Keratinocyte (primary cell): ENCODE data around the gene MYO7B. TPM values are rescaled to one million over a fixed set of nuclear protein-coding genes. Genes with fewer than 3 reads are reported as not detected.

Experiments
- DNase-seq: peaks from one replicate; pipeline ENCODE4 v3.0.0-alpha.2; 2011; ENCODE audit warnings: low read depth, missing footprints, low spot score
- FAIRE-seq: peaks from 2 replicates; lab custom pipeline; 2011; peaks lifted over from hg19 to GRCh38; lab: Jason Lieb, UNC
- H2AFZ ChIP-seq: 2 replicates; pipeline ENCODE4 v1.6.0; 2012; ENCODE audit warnings: low read length, control low read depth, inconsistent platforms; ENCODE audit not compliant: control insufficient read depth
- H3K27ac ChIP-seq: 2 replicates; pipeline ENCODE4 v1.5.1; 2011; ENCODE audit warnings: low read length; ENCODE audit not compliant: control insufficient read depth, insufficient read depth
- H3K27me3 ChIP-seq: 3 replicates; pipeline ENCODE4 v1.6.0; 2011; ENCODE audit warnings: low read length; ENCODE audit not compliant: control insufficient read depth, insufficient read depth; ENCODE audit errors: extremely low read depth
- H3K36me3 ChIP-seq, 2 experiments: 2 replicates in 1 of 2; 3 replicates in 1 of 2; pipeline ENCODE4 v1.5.1; 2011; ENCODE audit warnings: low read length in 2 of 2, mild to moderate bottlenecking in 1 of 2; ENCODE audit not compliant: control insufficient read depth in 2 of 2, insufficient read depth in 2 of 2; ENCODE audit errors: extremely low read depth in 1 of 2
- H3K4me1 ChIP-seq: 3 replicates; pipeline ENCODE4 v1.5.1; 2011; ENCODE audit warnings: low read length; ENCODE audit not compliant: control insufficient read depth, insufficient read depth; ENCODE audit errors: extremely low read depth
- H3K4me2 ChIP-seq: 3 replicates; pipeline ENCODE4 v1.6.0; 2011; ENCODE audit warnings: low read depth, low read length; ENCODE audit not compliant: control insufficient read depth, insufficient read depth; ENCODE audit errors: extremely low read depth
- H3K4me3 ChIP-seq, 3 experiments: fragments of 200-600 bp in 1 of 3; sonication (generic) in 1 of 3; 2 replicates in 2 of 3; 3 replicates in 1 of 3; pipeline ENCODE4 v1.5.1; 2011 to 2016; ENCODE audit warnings: low read length in 3 of 3, mild to moderate bottlenecking in 3 of 3, control low read depth in 2 of 3, inconsistent platforms in 1 of 3, low read depth in 1 of 3, mixed read lengths in 1 of 3, mixed run types in 1 of 3, moderate library complexity in 1 of 3; ENCODE audit not compliant: control insufficient read depth in 2 of 3, insufficient read depth in 2 of 3; ENCODE audit errors: extremely low read depth in 1 of 3
- H3K79me2 ChIP-seq: 2 replicates; pipeline ENCODE4 v1.6.0; 2012; ENCODE audit warnings: low read length; ENCODE audit not compliant: control insufficient read depth, insufficient read depth
- H3K9ac ChIP-seq: 3 replicates; pipeline ENCODE4 v1.6.0; 2011; ENCODE audit warnings: low read length; ENCODE audit not compliant: control insufficient read depth, insufficient read depth; ENCODE audit errors: extremely low read depth
- H3K9me1 ChIP-seq: 3 replicates; pipeline ENCODE4 v1.6.0; 2011; ENCODE audit warnings: low read length; ENCODE audit not compliant: control insufficient read depth, insufficient read depth; ENCODE audit errors: extremely low read depth
- H3K9me3 ChIP-seq: 2 replicates; pipeline ENCODE4 v1.5.1; 2012; ENCODE audit warnings: low read depth, low read length; ENCODE audit not compliant: control insufficient read depth
- H4K20me1 ChIP-seq: 3 replicates; pipeline ENCODE4 v1.6.0; 2011; ENCODE audit warnings: low read length; ENCODE audit not compliant: control insufficient read depth, insufficient read depth; ENCODE audit errors: extremely low read depth
- CTCF ChIP-seq, 3 experiments: IDR thresholded peaks in 1 of 3; conservative IDR thresholded peaks in 1 of 3; optimal IDR thresholded peaks in 1 of 3; 2 replicates in 2 of 3; 3 replicates in 1 of 3; pipeline versions ENCODE3 to v1.5.1; 2011; ENCODE audit warnings: low read length in 3 of 3, mild to moderate bottlenecking in 3 of 3, moderate library complexity in 2 of 3, control low read depth in 1 of 3, inconsistent platforms in 1 of 3; ENCODE audit not compliant: insufficient read depth in 2 of 3; ENCODE audit errors: extremely low read depth in 1 of 3
- EZH2 ChIP-seq: IDR thresholded peaks from one replicate; pipeline ENCODE4 v1.6.1; 2012; ENCODE audit warnings: inconsistent platforms, mild to moderate bottlenecking, low read length, moderate library complexity
- dilution Hi-C: fragments of 300-500 bp; cut with MboI; formaldehyde crosslinking; loops from one replicate; pipeline ENCODE4 v1.7.0; 2020; ENCODE audit warnings: low sequenced_read_pairs; ENCODE audit not compliant: extremely low pct_ligation_motif_present
- polyA plus RNA-seq, 5 experiments: library from polyadenylated mRNA; depleted of rRNA in 3 of 5; stranded (reverse) in 3 of 5; stranded (forward) in 1 of 5; unstranded in 1 of 5; fragments of >200 nt; gene quantifications; 1 replicate in 1 of 5; 2 replicates in 3 of 5; 3 replicates in 1 of 5; pipeline versions ENCODE4 v1.2.1 to v1.2.3, GENCODE V29; 2011 to 2012; ENCODE audit warnings: missing spikeins in 2 of 5, low read depth in 1 of 5, low replicate concordance in 1 of 5

The MYO7B gene
- polyA plus RNA-seq, 1 donor (not counting 4 experiments of a cell fraction or from before 2014, with no cell fraction given) = not detected

- H2AFZ ChIP-seq = no peak overlapping the region
- DNase-seq (no peak), FAIRE-seq (no peak)
- H3K9ac ChIP-seq = no peak overlapping the region
- no peak overlapping the region for H3K4me2 ChIP-seq
- H3K27ac ChIP-seq = no peak overlapping the region
- no peaks in the 10 kb centered on the region for H3K9me1 ChIP-seq
- H3K79me2 ChIP-seq = no peaks in the 10 kb centered on the region
- no peak overlapping the region for H3K4me3 ChIP-seq
- no peaks in the 10 kb centered on the region for H3K36me3 ChIP-seq
- H3K27me3 ChIP-seq = peaks cover 43% of the 10 kb centered on the region
- no peaks in the 10 kb centered on the region for H4K20me1 ChIP-seq
- no peak for TF ChIP-seq EZH2
- no peak for TF ChIP-seq CTCF (optimal IDR thresholded peaks at IDR 0.05 in 1 of 3, IDR thresholded peaks at IDR 0.05 in 1 of 3, conservative IDR thresholded peaks at IDR 0.05 in 1 of 3; ENCODE audit: extremely low read depth in 1 of 3, insufficient read depth in 2 of 3, low read length in 3 of 3)
- dilution Hi-C loops = loop anchor here (25.0 kb wide), 1 partner anchor 93 kb away; no protein-coding TSS in a partner anchor
- H3K9me3 ChIP-seq = no peaks in the 10 kb centered on the region
- peaks cover 5% of the 10 kb centered on the region for H3K4me1 ChIP-seq
Measured at GRCh38 chr2:127679680-127680361, 144.3 kb downstream of the MYO7B start.

DNA sequence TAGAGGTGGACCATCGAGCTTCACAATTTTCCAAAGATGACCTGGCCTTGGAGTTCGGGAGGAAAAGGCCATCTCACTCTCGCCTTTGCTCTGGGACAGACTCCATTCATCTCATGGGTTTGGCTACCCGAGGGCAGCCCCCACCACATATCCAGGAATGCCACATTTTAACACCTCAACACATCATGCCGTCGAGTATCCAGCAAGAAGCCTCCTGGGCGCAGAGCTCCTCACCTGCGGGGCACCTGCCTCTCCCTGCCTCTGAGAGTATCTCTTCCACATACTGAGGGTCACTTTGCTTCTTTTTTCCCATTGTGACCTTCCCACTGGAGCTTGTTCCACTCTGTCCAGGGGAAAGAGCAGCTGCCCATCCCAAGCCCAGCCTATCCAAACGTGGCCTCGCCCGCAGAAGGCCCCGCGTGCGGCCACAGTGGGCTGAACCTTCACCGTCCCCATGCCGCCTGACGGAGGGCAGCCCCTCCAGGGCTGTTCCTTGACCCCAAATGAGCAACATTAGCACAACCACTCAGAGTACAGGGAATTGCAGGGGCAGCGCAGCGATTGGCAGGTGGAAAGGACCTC is 145.3 kb downstream of the MYO7B start:
- DNase-seq (no peak), FAIRE-seq (no peak)
- Histone ChIP-seq H3K79me2 (no peaks in the 10 kb centered on the region), H3K27ac (no peak overlapping the region), H3K4me3 (no peak overlapping the region), H3K9ac (no peak overlapping the region), H3K4me1 (peaks cover 2% of the 10 kb centered on the region), H3K36me3 (no peaks in the 10 kb centered on the region), H3K27me3 (peaks cover 38% of the 10 kb centered on the region), H4K20me1 (no peaks in the 10 kb centered on the region), H2AFZ (no peak overlapping the region), H3K4me2 (no peak overlapping the region), H3K9me1 (no peaks in the 10 kb centered on the region), H3K9me3 (no peaks in the 10 kb centered on the region)
- dilution Hi-C loops = loop anchor here (25.0 kb wide), 1 partner anchor 93 kb away; no protein-coding TSS in a partner anchor
- no peak for TF ChIP-seq EZH2
- no peak for TF ChIP-seq CTCF (optimal IDR thresholded peaks at IDR 0.05 in 1 of 3, IDR thresholded peaks at IDR 0.05 in 1 of 3, conservative IDR thresholded peaks at IDR 0.05 in 1 of 3; ENCODE audit: extremely low read depth in 1 of 3, insufficient read depth in 2 of 3, low read length in 3 of 3)
